H54 (cell line): ENCODE data around the gene TOMM22.
A peak's percentile ranks its signal among the peaks of the same experiment; 100 is the strongest.
"Not testable (repeated sequence)": the region's sequence is repeated elsewhere in the genome, so short reads cannot be mapped to it uniquely, and the experiment has no call there.

Experiments
- DNase-seq: peaks from one replicate; pipeline ENCODE4 v3.0.0; 2011; ENCODE audit warnings: low spot score, mixed read lengths; ENCODE audit not compliant: insufficient read length
- FAIRE-seq: peaks from 3 replicates; lab custom pipeline; 2011; peaks lifted over from hg19 to GRCh38; lab: Jason Lieb, UNC
- POLR2A ChIP-seq: IDR thresholded peaks from 2 replicates; pipeline ENCODE4 v1.6.1; 2011; ENCODE audit warnings: low read depth, mild to moderate bottlenecking, low read length

Gene TOMM22

DNA sequence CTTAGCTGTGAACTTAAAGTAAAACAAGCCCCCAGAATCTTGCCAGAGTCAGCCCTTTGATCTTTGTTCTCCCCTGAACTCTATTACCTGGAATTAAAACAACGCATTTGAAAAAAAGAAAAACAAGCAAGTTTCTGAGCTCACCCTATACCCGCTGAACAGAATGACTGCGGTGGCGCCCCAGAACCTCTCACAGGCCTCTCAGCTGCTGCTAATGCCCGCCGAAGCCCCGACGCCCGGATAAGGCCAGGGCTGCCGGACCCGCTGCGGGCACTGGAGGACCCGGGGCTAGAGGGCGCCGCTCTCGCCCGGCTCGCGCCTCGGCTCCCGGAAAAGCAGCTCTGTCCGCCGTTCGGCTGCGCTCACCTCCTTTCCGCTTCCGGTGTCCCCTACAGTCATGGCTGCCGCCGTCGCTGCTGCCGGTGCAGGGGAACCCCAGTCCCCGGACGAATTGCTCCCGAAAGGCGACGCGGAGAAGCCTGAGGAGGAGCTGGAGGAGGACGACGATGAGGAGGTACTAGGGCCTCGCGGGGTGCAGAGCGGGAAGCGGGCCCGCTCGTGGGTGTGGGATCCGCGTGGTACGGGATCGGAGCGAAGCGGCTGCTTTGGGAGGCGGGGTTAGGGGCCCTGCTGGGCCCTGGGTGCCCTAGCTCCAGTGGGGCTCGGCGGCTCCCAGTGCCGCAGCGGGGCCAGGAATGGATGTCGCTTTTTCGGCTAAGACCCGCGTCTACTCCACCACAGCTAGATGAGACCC lies at the start of gene TOMM22:
Gene TOMM22 (plus strand): TSS at position 376 of the 754 bp plus-strand sequence. CDS start 22 bp downstream, at position 398.
- FAIRE-seq (no peak), DNase-seq (peak; percentile 84)
- TF ChIP-seq POLR2A: 0 out of 2 replicates have a peak, but pooled peaks have one; percentile 45

DNA sequence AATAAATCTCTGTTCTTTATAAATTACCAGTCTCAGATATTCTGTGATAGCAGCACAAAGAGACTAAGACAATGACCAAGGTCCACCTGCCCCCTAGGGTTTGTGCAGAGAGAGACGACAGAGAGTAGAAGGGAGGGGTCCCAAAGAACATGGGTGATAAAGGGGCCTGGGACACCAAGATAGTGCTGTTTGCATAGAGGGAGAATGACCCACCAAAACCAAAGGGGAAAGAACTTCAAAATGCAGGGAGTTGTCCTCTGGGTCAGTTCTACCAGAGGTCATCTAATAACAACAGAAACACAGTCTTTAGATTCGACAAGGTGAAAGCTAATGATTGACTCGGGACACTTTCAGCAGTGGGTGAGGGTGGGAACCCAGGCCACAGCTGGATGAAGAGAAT lies 49.2 kb upstream of the TOMM22 start:
- no peak for TF ChIP-seq POLR2A
- DNase-seq (no peak), FAIRE-seq (no peak)

- no peak for FAIRE-seq
These were observed 43.5 kb upstream of the TOMM22 start for GRCh38 chr22:38638216-38638615.

DNA sequence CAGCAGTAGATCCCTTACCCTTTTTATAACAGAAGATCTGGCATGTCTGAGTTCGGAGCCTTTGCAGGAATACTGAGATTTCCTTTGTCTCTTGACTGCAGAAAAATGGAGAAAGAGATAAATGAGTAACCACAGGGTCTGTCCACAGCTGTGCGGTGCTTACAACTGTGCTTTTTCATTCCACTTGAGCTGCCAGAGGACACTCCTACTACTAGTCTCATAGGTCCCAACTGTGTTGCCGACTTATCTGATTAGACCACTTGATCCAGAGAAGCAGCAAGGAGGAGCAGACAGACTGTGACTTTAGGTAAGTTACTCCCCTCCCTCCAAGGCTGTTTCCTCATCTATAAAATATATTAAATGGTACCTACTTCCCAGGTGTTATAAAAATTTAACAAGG lies 43.0 kb upstream of the TOMM22 start:
- no peak for DNase-seq
- no peak for TF ChIP-seq POLR2A
- FAIRE-seq: no peak

More at GRCh38 chr22:38638216-38638615, 43.5 kb upstream of the TOMM22 start:
- no peak for TF ChIP-seq POLR2A
- no peak for DNase-seq

DNA sequence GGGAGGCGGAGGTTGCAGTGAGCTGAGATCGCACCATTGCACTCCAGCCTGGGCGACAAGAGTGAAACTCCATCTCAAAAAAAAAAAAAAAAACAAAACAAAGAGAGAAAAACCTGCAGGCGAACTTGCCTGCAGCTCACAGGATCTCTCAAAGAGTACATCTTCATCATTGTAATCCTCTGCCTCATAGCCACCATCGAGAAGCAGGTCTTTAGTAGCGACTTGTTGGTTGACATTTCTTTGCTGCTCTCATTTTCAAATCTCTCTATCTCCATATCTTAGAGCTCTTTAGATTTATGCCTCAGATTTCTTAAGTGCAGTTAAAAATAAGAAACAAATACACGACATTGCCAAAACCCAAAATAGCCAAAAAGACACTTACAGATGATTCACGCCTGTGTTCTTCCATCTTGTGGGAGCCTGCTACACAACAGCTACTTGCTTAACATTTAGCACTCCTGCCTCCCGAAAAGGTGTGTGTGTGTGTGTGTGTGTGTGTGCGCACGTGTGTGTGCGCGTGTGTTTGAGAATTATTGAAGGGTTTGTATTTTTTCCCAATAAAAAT lies 40.2 kb upstream of the TOMM22 start:
- DNase-seq (no peak), FAIRE-seq (no peak)
- TF ChIP-seq POLR2A: no peak

DNA sequence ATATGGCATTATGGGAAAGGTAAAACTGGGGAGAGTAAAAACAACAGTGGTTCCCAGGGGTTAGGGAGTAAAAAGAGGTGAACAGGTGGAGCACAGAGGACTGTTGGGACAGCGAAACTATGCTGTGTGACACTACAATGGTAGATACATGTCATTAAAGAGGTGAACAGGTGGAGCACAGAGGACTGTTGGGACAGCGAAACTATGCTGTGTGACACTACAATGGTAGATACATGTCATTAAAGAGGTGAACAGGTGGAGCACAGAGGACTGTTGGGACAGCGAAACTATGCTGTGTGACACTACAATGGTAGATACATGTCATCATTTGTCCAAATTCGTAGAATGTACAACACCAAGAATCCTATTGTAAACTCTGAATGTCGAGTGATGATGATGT lies 37.5 kb upstream of the TOMM22 start:
- DNase-seq: not testable (repeated sequence)
- peak; percentile 99 for FAIRE-seq

- TF ChIP-seq POLR2A: no peak
- FAIRE-seq: no peak
- no peak for DNase-seq
These were observed 36.3 kb upstream of the TOMM22 start for GRCh38 chr22:38645430-38645829.

- no peak for TF ChIP-seq POLR2A
- FAIRE-seq (no peak), DNase-seq (no peak)
These were observed 31.8 kb upstream of the TOMM22 start for GRCh38 chr22:38649841-38650522.

DNA sequence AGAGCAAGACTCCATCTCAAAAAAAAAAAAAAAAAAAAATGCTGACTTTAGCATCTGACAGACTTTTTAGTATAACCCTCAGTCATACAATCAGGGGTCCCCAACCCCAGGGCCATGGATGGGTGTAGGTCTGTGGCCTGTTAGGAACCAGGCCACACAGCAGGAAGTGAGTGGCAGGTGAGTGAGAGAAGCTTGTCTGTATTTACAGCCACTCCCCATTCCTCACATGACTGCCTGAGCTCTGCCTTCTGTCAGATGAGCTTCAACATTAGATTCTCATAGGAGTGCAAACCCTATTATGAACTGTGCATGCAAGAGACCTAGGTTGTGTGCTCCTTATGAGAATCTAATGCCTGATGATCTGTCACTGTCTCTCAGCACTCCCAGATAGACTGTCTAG lies 28.9 kb upstream of the TOMM22 start:
- FAIRE-seq: no peak
- DNase-seq: no peak
- no peak for TF ChIP-seq POLR2A

DNA sequence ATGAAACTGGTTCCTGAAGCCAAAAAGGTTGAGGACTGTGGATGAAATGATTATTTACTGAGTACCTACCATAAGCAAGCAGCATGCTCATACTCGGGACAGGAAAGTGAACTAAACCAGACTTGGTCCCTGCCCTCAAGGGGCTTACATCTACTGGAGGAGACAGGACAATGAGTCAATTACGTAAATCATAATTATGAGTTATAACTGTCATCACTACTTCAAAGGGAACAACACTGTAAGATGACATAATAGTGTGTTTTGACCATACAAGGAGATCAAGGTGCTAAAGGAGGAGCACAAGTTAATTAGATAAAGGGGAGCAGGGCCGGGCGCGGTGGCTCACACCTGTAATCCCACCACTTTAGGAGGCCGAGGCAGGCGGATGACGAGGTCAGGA lies 28.0 kb upstream of the TOMM22 start:
- DNase-seq (no peak), FAIRE-seq (no peak)
- TF ChIP-seq POLR2A: no peak

- TF ChIP-seq POLR2A: no peak
- no peak for FAIRE-seq
- DNase-seq: no peak
These were observed 26.1 kb upstream of the TOMM22 start for GRCh38 chr22:38655519-38656255.

GRCh38 chr22:38656256-38657044 lies 25.3 kb upstream of the TOMM22 start, which contains the start of the genes CBY1 and FAM227A:
Gene CBY1, plus strand, starts transcription at chr22:38656638. Its CDS starts 11,417 bp downstream, at chr22:38668055.
Gene FAM227A, minus strand, starts transcription at chr22:38656392. Its CDS starts 6,224 bp downstream, at chr22:38650168.
- no peak for TF ChIP-seq POLR2A
- peak; percentile 79 for DNase-seq
- peak; percentile 72 for FAIRE-seq
